ENCODE results near the gene SLC2A9.

- no peak for TF ChIP-seq GATA2 (IDR thresholded peaks at IDR 0.05; ENCODE audit: low read depth, low read length)
- TF ChIP-seq GATA3 (IDR thresholded peaks at IDR 0.05; ENCODE audit: low read depth, low read length), result no peak
Measured at GRCh38 chr4:10047967-10048366, 26.7 kb upstream of the SLC2A9 start.

Data from SH-SY5Y (cell line).